H9 (cell line): Measurements from ENCODE around the gene TPGS1. TPM values are rescaled to one million over a fixed set of nuclear protein-coding genes. Genes with fewer than 3 reads are reported as not detected.

Experiments
- DNase-seq: peaks from one replicate; pipeline ENCODE4 v3.0.0-alpha.2; 2017
- H2AFZ ChIP-seq: one replicate; pipeline ENCODE4 v1.6.1; 2013; ENCODE audit warnings: mild to moderate bottlenecking, low read length, control low read depth, moderate library complexity
- H2AK5ac ChIP-seq: 2 replicates; pipeline ENCODE4 v1.6.1; 2013; ENCODE audit warnings: low read length, control low read depth, mixed read lengths; ENCODE audit not compliant: insufficient read length
- H2BK120ac ChIP-seq: one replicate; pipeline ENCODE4 v1.6.1; 2013; ENCODE audit warnings: low read depth, mild to moderate bottlenecking, low read length, control low read depth, inconsistent platforms; ENCODE audit not compliant: poor library complexity, severe bottlenecking
- H2BK12ac ChIP-seq: 2 replicates; pipeline ENCODE4 v1.6.1; 2013; ENCODE audit warnings: low read length, control low read depth, mixed read lengths, low read depth; ENCODE audit not compliant: insufficient read length
- H2BK15ac ChIP-seq: 2 replicates; pipeline ENCODE4 v1.6.1; 2013; ENCODE audit warnings: low read depth, low read length, control low read depth
- H2BK20ac ChIP-seq: one replicate; pipeline ENCODE4 v1.6.1; 2013; ENCODE audit warnings: low read depth, mild to moderate bottlenecking, low read length, control low read depth, inconsistent platforms; ENCODE audit not compliant: poor library complexity, severe bottlenecking
- H2BK5ac ChIP-seq: 2 replicates; pipeline ENCODE4 v1.6.1; 2013; ENCODE audit warnings: low read length, control low read depth, mixed read lengths; ENCODE audit not compliant: insufficient read length
- H3K14ac ChIP-seq: 2 replicates; pipeline ENCODE4 v1.6.1; 2013; ENCODE audit warnings: low read length, control low read depth; ENCODE audit not compliant: insufficient read depth
- H3K18ac ChIP-seq: 2 replicates; pipeline ENCODE4 v1.6.1; 2013; ENCODE audit warnings: low read depth, mild to moderate bottlenecking, mixed read lengths, low read length, control low read depth; ENCODE audit not compliant: insufficient read length
- H3K23ac ChIP-seq: 2 replicates; pipeline ENCODE4 v1.6.1; 2013; ENCODE audit warnings: low read length, control low read depth, mixed read lengths, low read depth; ENCODE audit not compliant: insufficient read length
- H3K23me2 ChIP-seq: 2 replicates; pipeline ENCODE4 v1.6.1; 2013; ENCODE audit warnings: low read depth, mild to moderate bottlenecking, mixed read lengths, low read length, control low read depth; ENCODE audit not compliant: insufficient read length, poor library complexity, severe bottlenecking
- H3K27ac ChIP-seq: 2 replicates; pipeline ENCODE4 v1.5.1; 2013; ENCODE audit warnings: low read length, control low read depth, mixed read lengths, low read depth; ENCODE audit not compliant: insufficient read length
- H3K27me3 ChIP-seq: 2 replicates; pipeline ENCODE4 v1.6.1; 2013; ENCODE audit warnings: low read length, control low read depth, inconsistent platforms; ENCODE audit not compliant: insufficient read depth
- H3K4ac ChIP-seq: 2 replicates; pipeline ENCODE4 v1.6.1; 2013; ENCODE audit warnings: low read depth, mild to moderate bottlenecking, control low read depth, inconsistent platforms, low read length, moderate library complexity
- H3K4me1 ChIP-seq: 2 replicates; pipeline ENCODE4 v1.6.1; 2013; ENCODE audit warnings: low read length, control low read depth, inconsistent platforms; ENCODE audit not compliant: insufficient read depth
- H3K4me2 ChIP-seq: 2 replicates; pipeline ENCODE4 v1.6.1; 2013; ENCODE audit warnings: low read length, control low read depth, mixed read lengths; ENCODE audit not compliant: insufficient read length, insufficient read depth
- H3K56ac ChIP-seq: 2 replicates; pipeline ENCODE4 v1.6.1; 2013; ENCODE audit warnings: low read depth, mild to moderate bottlenecking, mixed read lengths, low read length, control low read depth; ENCODE audit not compliant: insufficient read length
- H3K79me1 ChIP-seq: 2 replicates; pipeline ENCODE4 v1.6.1; 2013; ENCODE audit warnings: low read depth, mild to moderate bottlenecking, moderate library complexity, low read length, control low read depth, inconsistent platforms; ENCODE audit not compliant: insufficient read depth, poor library complexity, severe bottlenecking
- H3K79me2 ChIP-seq: 2 replicates; pipeline ENCODE4 v1.6.1; 2013; ENCODE audit warnings: low read length, control low read depth, inconsistent platforms; ENCODE audit not compliant: insufficient read depth
- H3K9ac ChIP-seq: 2 replicates; pipeline ENCODE4 v1.6.1; 2013; ENCODE audit warnings: low read length, control low read depth, mixed read lengths; ENCODE audit not compliant: insufficient read length; ENCODE audit errors: extremely low read depth
- H3K9me3 ChIP-seq: one replicate; pipeline ENCODE4 v1.6.1; 2013; ENCODE audit warnings: low read depth, low read length, inconsistent platforms; ENCODE audit not compliant: control insufficient read depth
- H3T11ph ChIP-seq: one replicate; pipeline ENCODE4 v1.6.1; 2013; ENCODE audit warnings: mild to moderate bottlenecking, low read length, control low read depth, inconsistent platforms
- H4K20me1 ChIP-seq: one replicate; pipeline ENCODE4 v1.6.1; 2013; ENCODE audit not compliant: control insufficient read depth, insufficient read length, insufficient read depth
- H4K5ac ChIP-seq: 2 replicates; pipeline ENCODE4 v1.6.1; 2013; ENCODE audit warnings: low read depth, mild to moderate bottlenecking, mixed read lengths, low read length, control low read depth; ENCODE audit not compliant: insufficient read length
- H4K8ac ChIP-seq: replicated peaks from 2 replicates; pipeline ENCODE4 v1.6.1; 2013; ENCODE audit warnings: low read length, control low read depth, mixed read lengths, low read depth; ENCODE audit not compliant: insufficient read length
- H4K91ac ChIP-seq: 2 replicates; pipeline ENCODE4 v1.6.1; 2013; ENCODE audit warnings: low read depth, mild to moderate bottlenecking, moderate library complexity, mixed read lengths, low read length, control low read depth; ENCODE audit not compliant: insufficient read length
- H3K27ac Mint-ChIP-seq, 3 experiments: 2 replicates in 2 of 3; 3 replicates in 1 of 3; pipeline ENCODE4 v1.8.0; 2020 to 2021; ENCODE audit warnings: mixed read lengths in 3 of 3, mild to moderate bottlenecking in 1 of 3, moderate library complexity in 1 of 3
- H3K27me3 Mint-ChIP-seq: 2 replicates; pipeline ENCODE4 v1.8.0; 2021; ENCODE audit warnings: low read depth, mild to moderate bottlenecking, moderate library complexity, mixed read lengths
- H3K36me3 Mint-ChIP-seq, 3 experiments: 2 replicates in 2 of 3; 3 replicates in 1 of 3; pipeline ENCODE4 v1.8.0; 2020 to 2021; ENCODE audit warnings: low read depth in 3 of 3, mixed read lengths in 3 of 3; ENCODE audit not compliant: insufficient read depth in 1 of 3
- H3K4me1 Mint-ChIP-seq, 2 experiments: 2 replicates each; pipeline ENCODE4 v1.8.0; 2020; ENCODE audit warnings: mixed read lengths in 2 of 2
- H3K4me3 Mint-ChIP-seq, 2 experiments: 2 replicates in 1 of 2; 3 replicates in 1 of 2; pipeline ENCODE4 v1.8.0; 2020 to 2021; ENCODE audit warnings: mild to moderate bottlenecking in 2 of 2, mixed read lengths in 2 of 2, moderate library complexity in 1 of 2
- H3K9me3 Mint-ChIP-seq, 2 experiments: 2 replicates in 1 of 2; 3 replicates in 1 of 2; pipeline ENCODE4 v1.8.0; 2020; ENCODE audit warnings: mild to moderate bottlenecking in 2 of 2, mixed read lengths in 2 of 2, moderate library complexity in 1 of 2
- WGBS: extraction: QIAGEN DNeasy Blood & Tissue Kit; methylation state at CpG from one replicate; pipeline ENCODE4 v1.1.7; 2013; ENCODE audit warnings: missing lambda C conversion rate, low lambda C conversion rate, mixed read lengths; ENCODE audit not compliant: insufficient read length; ENCODE audit errors: extremely low coverage; 5-methylcytosine and 5-hydroxymethylcytosine counted together
- total RNA-seq: library from RNA; stranded (reverse); gene quantifications from 2 replicates; pipeline ENCODE4 v1.2.1, GENCODE V29; 2021
- TF ChIP-seq, protein P1 (sequence below): fragments of 200-600 bp; sonication (generic); conservative IDR thresholded peaks from 3 replicates; pipeline ENCODE4 v1.8.0; 2021; ENCODE audit warnings: antibody characterized with exemption, mild to moderate bottlenecking

Gene TPGS1
- total RNA-seq, 1 experiment from 2014 or later: 7.4 TPM

DNA sequence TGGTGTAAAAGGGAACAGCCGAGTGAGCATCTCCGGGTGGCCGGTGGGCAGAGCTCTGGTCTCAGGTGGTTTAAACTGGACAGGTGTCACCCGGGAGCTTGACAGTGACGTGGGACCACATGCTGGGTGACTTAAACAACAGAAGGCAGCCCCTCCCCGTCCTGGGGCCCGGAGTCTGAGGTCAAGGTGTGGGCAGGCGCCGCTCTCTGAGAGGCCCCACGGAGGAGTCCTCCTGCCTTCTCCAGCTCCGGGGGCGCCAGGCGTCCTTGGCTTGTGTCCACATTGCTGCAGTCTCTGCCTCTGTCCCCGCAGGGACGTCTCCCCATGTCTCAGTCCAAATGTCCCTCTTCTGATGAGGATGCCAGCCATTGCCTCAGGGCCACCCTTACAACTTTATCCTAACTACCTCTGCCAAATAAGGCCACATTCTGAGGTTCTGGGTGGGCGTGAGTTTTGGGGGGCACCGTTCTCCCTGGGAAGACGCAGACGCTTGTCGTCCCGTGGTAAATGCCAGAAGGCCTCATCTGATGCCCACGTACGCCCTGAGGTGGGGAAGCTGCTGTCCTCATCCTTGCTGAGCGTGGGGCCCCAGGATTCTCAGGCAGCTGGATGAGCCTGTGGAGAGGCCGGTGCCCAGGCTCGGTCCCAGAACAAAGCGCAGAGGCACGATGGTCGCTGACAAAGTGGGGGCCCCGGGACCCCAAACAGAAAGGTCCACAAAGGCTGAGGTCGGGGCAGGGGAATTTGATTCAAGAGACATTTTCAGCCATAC lies 49.5 kb downstream of the TPGS1 start:
- H2BK12ac ChIP-seq: no peak overlapping the region
- no peaks in the 10 kb centered on the region for H3K4me1 ChIP-seq
- Mint-ChIP-seq H3K27me3 (peaks cover 10% of the 10 kb centered on the region), H3K27ac (no peak overlapping the region), H3K4me1 (peaks cover 7 to 11% of the 10 kb centered on the region in 2 experiments), H3K9me3 (peaks cover 3 to 8% of the 10 kb centered on the region in 2 experiments; a peak in 4 of 5 replicates), H3K36me3 (peaks cover 0 to 4% (median 2%) of the 10 kb centered on the region in 3 experiments; a peak in 3 of 7 replicates), H3K4me3 (no peak overlapping the region)
- H4K5ac ChIP-seq: no peak overlapping the region
- no peak overlapping the region for H2BK5ac ChIP-seq
- no peak overlapping the region for H2BK120ac ChIP-seq
- H3K4me2 ChIP-seq: no peak overlapping the region
- no CpG with 5 or more reads among the region's 31 CpGs for whole genome bisulfite sequencing
- H3K27ac ChIP-seq: no peak overlapping the region
- no peak overlapping the region for H4K8ac ChIP-seq
- no peak overlapping the region for H3K23ac ChIP-seq
- no peaks in the 10 kb centered on the region for H3K79me2 ChIP-seq
- no peak overlapping the region for H2AFZ ChIP-seq
- H4K91ac ChIP-seq: no peak overlapping the region
- no peak overlapping the region for H3K18ac ChIP-seq
- H3T11ph ChIP-seq: no peak overlapping the region
- no peaks in the 10 kb centered on the region for H3K9me3 ChIP-seq
- no peak overlapping the region for H3K9ac ChIP-seq
- TF ChIP-seq, protein P1, sequence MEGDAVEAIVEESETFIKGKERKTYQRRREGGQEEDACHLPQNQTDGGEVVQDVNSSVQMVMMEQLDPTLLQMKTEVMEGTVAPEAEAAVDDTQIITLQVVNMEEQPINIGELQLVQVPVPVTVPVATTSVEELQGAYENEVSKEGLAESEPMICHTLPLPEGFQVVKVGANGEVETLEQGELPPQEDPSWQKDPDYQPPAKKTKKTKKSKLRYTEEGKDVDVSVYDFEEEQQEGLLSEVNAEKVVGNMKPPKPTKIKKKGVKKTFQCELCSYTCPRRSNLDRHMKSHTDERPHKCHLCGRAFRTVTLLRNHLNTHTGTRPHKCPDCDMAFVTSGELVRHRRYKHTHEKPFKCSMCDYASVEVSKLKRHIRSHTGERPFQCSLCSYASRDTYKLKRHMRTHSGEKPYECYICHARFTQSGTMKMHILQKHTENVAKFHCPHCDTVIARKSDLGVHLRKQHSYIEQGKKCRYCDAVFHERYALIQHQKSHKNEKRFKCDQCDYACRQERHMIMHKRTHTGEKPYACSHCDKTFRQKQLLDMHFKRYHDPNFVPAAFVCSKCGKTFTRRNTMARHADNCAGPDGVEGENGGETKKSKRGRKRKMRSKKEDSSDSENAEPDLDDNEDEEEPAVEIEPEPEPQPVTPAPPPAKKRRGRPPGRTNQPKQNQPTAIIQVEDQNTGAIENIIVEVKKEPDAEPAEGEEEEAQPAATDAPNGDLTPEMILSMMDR: no peak
- no peak overlapping the region for H2BK15ac ChIP-seq
- H3K27me3 ChIP-seq: no peaks in the 10 kb centered on the region
- DNase-seq: peak; percentile 27
- H3K4ac ChIP-seq: no peak overlapping the region
- no peaks in the 10 kb centered on the region for H4K20me1 ChIP-seq
- H3K14ac ChIP-seq: no peak overlapping the region
- no peaks in the 10 kb centered on the region for H3K79me1 ChIP-seq
- H3K23me2 ChIP-seq: no peaks in the 10 kb centered on the region
- H2BK20ac ChIP-seq: no peak overlapping the region
- no peak overlapping the region for H3K56ac ChIP-seq
- no peak overlapping the region for H2AK5ac ChIP-seq
